Pulmonary artery endothelial cell (primary cell): ENCODE results near the gene GPC5. TPM values are rescaled to one million over a fixed set of nuclear protein-coding genes. Genes with fewer than 3 reads are reported as not detected.
"Not testable (repeated sequence)": the region's sequence is repeated elsewhere in the genome, so short reads cannot be mapped to it uniquely, and the experiment has no call there.

Experiments used
- DNase-seq: peaks from one replicate; pipeline ENCODE4 v3.0.0-alpha.2; 2011; ENCODE audit warnings: low read depth, low spot score
- total RNA-seq: library from RNA; depleted of rRNA; stranded (reverse); fragments of >200 nt; gene quantifications from 2 replicates; pipeline ENCODE4 v1.2.3, GENCODE V29; 2014

Gene GPC5
- total RNA-seq, 1 donor from 2014 or later = not detected

- no peak for DNase-seq
Observed at GRCh38 chr13:92436924-92437323, 1038.5 kb downstream of the GPC5 start.

- no peak for DNase-seq
Observed at GRCh38 chr13:92444244-92444643, 1045.8 kb downstream of the GPC5 start.

- no peak for DNase-seq
Observed at GRCh38 chr13:92451060-92451459, 1052.6 kb downstream of the GPC5 start.

DNA sequence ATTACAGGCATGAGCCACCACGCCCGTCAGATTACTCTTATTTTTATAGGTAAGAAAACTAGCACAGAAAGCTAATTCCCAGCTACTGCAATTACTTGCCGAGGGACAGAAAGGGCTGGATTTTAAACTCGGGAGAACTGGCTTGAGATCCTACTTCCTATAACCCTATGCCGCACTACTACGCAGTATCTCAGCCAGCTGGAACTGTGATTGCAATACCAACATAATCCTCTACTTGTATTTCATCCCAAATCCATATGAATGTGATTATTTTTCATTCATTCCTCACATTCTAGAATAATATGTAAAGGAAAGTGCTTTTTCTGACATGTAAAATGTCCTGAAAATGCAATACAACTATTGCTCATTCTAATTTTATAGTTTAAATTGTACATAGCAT lies 1054.4 kb downstream of the GPC5 start:
- DNase-seq = no peak

DNA sequence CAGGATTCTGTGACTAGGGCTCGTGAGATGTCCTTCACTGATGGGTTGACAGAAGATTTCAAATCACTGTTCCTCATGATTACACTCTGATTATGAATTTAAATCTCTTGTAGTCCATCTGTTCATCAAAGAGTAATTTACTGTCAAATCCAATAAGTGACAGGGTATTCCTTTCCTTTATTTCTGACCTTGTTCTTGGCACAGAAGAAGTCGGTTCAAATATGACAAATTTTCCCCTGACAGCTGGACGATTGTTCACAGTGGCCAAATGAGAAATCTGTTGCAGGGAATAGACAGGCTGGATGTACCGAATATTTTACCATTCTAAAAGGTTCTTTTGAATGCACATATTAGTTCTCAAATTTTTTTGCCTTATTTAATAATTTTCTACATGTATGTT lies 1060.9 kb downstream of the GPC5 start:
- no peak for DNase-seq

DNA sequence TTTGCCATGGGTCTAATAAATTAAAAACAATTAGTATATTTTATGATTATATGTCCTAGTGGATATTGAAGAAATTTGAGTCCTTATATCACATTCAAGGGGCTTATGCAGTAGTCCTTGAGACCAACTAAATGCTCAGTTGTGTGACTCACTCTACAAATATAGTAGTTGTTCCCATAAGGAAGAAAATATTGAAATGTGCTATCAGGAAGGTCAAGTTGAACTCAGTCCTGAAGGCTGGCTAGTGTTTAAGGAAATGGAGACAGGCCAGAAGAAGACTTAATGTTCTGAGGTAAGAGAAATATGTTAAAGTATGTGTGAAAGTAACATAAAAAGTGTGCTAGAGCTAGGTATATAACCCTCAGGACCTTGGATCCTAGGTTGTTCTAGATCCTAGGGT lies 1062.1 kb downstream of the GPC5 start:
- no peak for DNase-seq

GRCh38 chr13:92461402-92461801 lies 1063.0 kb downstream of the GPC5 start:
- no peak for DNase-seq

GRCh38 chr13:92461831-92462230 lies 1063.4 kb downstream of the GPC5 start:
- no peak for DNase-seq

DNA sequence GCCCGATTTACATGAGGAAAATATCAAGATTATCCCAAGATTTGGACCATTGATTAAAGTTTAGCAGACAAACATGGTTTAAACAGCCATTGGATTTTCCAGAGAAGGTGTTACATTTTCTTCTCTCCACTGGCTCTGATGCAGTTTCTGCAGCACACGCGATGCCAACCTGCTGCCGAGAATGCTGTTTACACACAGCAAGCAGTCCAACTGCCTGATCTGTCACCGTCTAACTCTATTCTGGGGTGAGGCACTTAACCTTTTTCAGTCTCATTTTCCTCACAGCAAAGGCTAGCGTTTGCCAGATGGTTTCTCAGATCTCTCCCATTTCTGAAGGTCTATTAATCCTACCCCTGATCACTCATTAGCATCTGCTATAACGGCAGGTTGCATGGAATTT lies 1064.7 kb downstream of the GPC5 start:
- DNase-seq = no peak

DNA sequence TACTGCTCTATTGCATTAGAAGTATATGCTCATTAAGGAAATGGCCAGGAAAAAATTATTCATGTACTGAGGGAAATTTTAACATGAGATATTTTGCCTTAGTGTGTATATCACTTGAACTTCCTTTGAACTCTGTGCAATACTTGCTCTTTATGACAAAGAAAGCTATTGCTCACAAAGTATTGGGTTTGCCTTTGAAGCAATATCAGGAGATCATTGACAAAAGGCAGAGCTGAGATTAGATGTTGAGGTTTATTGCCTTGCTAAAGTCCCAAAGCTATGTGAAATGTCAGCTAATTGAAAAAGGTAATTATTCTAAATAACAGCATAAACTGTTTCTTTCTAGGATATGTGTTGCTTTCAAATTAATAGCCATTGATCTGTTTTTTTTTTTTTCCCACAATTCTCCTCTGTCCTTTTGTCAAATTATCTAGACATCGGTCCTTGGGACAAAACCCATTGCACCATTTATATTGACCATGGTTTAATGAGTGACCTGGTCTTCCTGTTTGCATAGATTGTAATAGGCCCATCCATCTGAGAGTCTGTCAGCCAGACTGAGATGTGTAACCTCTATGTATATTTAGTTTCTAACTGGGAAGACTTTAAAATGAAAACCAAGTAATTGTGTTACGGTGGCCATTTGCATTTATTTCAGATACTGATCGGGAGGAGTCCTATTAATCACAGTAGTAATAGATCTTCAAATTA lies 1075.5 kb downstream of the GPC5 start:
- no peak for DNase-seq

DNA sequence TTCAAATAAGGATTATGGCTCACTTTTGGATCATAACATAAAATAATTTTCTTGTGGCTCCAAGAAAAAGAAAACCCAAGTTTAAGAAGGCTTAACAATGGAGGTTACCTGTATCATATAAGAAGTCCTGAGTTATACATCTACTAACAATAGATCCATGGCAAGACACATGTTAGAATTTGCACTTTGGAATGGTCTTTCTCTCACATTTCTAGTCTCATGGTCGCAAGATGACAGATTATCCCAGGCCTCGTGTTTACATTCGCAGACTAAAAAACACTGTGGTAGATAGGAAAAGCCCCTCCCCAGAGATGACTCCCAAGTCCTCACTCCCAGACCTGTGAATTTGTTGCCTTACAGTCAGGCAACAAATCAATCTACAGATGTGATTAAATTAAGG lies 1082.0 kb downstream of the GPC5 start:
- DNase-seq = no peak

DNA sequence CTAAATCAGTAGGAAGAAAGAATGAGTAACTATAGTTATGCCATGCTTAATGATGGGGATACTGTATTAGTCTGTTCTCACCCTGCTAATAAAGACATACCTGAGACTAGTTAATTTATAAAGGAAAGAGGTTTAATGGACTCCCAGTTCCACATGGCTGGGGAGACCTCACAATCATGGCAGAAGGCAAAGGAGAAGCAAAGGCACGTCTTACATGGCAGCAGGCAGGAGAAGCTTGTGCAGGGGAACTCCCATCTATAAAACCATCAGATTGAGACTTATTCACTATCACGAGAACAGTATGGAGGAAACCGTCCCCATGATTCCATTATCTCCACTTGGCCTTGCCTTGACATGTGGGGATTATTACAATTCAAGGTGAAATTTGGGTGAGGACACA lies 1084.4 kb downstream of the GPC5 start:
- DNase-seq = not testable (repeated sequence)

DNA sequence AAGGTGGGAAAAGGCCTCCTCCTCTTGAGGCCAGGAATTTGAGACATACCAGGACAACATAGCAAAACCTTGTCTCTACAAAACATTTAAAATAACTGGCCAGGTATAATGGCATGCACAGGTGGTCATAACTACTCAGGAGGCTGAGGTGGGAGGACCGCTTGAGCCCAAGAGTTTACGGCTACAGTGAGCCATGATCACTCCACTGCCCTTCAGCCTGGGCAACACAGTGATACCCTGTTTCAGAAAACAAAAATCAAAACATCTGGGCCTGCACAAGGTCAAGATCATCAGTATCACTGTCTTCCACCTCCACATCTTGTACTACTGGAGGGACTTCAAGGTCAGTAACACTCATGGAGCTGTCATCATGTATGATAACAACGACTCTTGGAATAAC lies 1085.5 kb downstream of the GPC5 start:
- no peak for DNase-seq

GRCh38 chr13:92487238-92487637 lies 1088.8 kb downstream of the GPC5 start:
- DNase-seq = no peak

DNA sequence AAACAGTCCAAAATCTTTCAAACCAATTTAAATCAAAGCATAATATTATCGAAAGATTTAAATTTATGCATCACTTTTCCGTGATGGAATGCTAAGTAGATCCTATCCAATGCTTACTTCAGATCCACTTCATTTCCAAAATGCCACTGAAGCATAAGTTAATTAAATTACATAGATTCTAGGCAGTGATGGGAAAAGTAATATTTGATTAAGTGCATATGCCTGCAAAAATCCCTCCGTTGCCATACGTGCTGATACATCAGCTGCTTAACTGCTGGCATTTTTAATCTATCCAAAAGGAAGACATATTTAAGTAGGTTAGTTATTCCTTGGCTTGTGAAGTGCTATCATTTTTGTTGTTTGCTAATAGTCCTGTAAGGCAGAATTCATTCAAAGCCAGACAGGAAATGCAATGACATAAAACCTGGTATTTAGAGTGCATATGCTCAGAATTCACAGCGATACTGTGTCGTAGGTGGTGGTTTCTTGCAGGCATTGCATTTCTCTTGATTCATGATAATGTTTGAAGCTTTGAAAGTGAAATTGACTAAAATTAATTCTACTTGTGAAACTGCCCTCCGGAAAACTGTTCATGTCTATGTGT lies 1089.9 kb downstream of the GPC5 start:
- DNase-seq = no peak

- DNase-seq = no peak
Observed at GRCh38 chr13:92491839-92492238, 1093.4 kb downstream of the GPC5 start.

DNA sequence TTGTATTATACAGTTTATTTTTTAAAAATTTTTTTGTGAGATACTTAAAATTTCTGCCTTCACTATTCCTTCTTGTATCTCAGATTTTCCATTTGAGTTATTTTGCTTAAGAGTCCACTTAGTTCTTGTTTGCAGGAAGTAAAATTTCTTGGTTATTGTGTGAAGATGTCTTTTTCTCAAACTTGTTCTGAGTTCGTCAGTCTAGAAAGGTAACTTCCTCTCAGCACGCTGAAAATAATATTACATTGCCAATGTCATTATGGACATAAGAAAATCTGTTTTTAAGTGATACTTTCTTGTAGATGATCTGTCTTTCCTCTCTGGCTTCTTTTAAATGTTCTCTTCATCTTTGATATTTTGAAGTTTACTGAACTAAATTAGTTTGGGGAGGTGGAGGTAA lies 1096.5 kb downstream of the GPC5 start:
- no peak for DNase-seq

DNA sequence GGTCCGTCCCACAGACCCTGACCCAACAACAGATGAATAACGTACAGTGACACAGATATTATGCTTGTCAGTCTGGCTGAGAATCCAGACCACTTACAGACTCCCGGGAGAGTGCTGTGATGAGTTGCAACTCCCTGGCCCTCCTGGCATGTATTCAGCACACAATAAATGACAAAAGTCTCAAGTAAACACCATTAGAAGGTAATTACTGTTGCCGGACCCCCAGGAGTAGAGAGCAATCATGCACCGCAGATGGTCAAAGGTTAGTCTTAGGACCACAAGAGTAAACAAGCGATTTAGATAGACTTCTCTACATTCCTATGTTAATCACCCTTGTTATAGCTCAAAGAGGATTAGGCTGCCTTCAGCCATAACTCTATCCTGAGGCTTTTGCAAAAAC lies 1101.8 kb downstream of the GPC5 start:
- DNase-seq = no peak

DNA sequence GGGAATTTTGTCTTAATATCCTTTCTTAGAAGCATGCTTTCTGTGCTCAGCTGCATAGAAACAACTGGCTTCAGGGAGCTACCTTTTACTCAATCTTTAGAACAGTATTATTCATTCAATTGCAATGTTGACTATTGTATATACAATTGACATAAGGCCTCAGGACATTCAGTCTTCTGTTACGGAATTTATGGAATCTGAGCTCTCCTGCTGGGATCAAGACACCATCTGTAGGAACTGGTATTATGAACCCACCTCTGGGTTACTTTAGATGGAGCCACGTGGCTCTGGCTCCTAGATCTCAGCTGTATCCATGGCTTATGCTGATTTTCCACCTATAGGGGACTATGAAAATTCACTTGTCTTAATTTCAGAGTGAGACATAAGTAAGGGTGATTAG lies 1112.0 kb downstream of the GPC5 start:
- no peak for DNase-seq

- DNase-seq = no peak
Observed at GRCh38 chr13:92512852-92513251, 1114.4 kb downstream of the GPC5 start.

- no peak for DNase-seq
Observed at GRCh38 chr13:92513672-92514071, 1115.3 kb downstream of the GPC5 start.

- DNase-seq = no peak
Observed at GRCh38 chr13:92514420-92515125, 1116.2 kb downstream of the GPC5 start.

DNA sequence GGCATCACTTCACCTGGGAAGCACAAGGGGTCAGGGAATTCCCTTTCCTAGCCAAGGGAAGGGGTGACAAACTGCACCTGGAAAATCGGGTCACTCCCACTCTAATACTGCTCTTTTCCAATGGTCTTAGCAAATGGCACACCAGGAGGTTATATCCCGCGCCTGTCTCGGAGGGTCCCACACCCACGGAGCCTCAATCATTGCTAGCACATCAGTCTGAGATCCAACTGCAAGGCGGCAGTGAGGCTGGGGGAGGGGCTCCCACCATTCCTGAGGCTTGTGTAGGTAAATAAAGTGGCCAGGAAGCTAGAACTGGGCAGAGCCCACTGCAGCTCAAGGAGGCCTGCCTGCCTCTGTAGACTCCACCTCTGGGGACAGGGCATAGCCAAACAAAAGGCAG lies 1118.5 kb downstream of the GPC5 start:
- DNase-seq = not testable (repeated sequence)
